ENCODE data around the gene FOXN1. TPM values are rescaled to one million over a fixed set of nuclear protein-coding genes. Genes with fewer than 3 reads are reported as not detected.
"Not testable (repeated sequence)": the region's sequence is repeated elsewhere in the genome, so short reads cannot be mapped to it uniquely, and the experiment has no call there.

Gene FOXN1
- total and polyA plus RNA-seq, 3 experiments from 2014 or later, result not detected

DNA sequence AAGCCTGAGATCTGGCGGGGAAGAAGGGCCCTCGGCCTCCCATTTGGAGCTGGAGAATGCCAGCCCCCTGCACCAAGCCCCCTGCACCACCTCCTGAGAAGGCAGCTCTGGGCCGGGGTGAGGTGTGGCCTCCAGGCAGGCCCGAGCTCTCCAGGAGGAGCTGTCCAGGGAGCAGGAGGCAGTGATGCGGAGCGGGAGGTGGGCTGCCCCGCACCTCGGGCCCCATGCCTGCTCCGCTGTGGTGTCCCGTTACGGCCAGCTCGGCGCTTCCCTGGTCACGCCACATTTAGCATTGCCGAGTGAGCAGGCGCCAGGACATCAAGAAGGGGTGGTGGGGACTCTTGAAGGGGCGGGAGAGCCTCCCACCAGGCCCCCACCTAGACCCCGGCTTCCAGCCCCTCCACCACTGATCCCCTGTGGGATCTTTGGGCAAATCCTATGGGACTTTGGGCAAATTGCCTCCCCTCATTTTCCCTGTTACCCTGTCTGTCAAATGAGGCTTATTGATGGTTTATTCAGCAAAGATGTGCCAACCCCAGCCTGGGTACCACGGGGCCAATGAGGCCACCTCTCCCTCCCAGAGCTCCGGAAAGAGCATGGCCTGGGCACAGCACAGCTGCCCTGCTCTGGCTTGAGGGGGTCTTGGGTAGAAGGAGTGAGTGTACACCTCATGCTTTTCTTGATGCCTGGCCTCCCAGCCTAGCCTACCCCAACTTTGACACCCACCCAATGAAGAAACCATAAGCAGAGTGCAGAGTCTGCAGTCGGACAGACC, 15.3 kb downstream of the FOXN1 start:
- H3K27me3 Mint-ChIP-seq, result peaks cover 0 to 9% of the 10 kb centered on the region in 2 donors
- H3K36me3 Mint-ChIP-seq, result no peaks in the 10 kb centered on the region
- Histone ChIP-seq H3K36me3 (ENCODE audit: insufficient read depth, low read length) (no peaks in the 10 kb centered on the region), H3K4me3 (ENCODE audit: low read length) (no peak overlapping the region), H3K27me3 (ENCODE audit: insufficient read depth, low read length, poor library complexity, severe bottlenecking) (no peaks in the 10 kb centered on the region), H3K27ac (ENCODE audit: low read depth, low read length) (no peak overlapping the region), H3K4me1 (ENCODE audit: insufficient read depth, low read length) (no peaks in the 10 kb centered on the region), H3K9me3 (ENCODE audit: low read length) (no peaks in the 10 kb centered on the region)
- DNase-seq, result peak in 1 of 5 donors; percentile 31
- H3K27ac Mint-ChIP-seq, result no peak overlapping the region
- POLR2A ChIA-PET, result no interaction called here
- CTCF ChIA-PET, result no interaction called here
- H3K4me1 Mint-ChIP-seq, result no peaks in the 10 kb centered on the region
- no peaks in the 10 kb centered on the region for H3K9me3 Mint-ChIP-seq
- H3K4me3 Mint-ChIP-seq, result no peak overlapping the region

- H3K27ac ChIP-seq (ENCODE audit: low read depth, low read length); H3K4me3 Mint-ChIP-seq; H3K36me3 ChIP-seq (ENCODE audit: insufficient read depth, low read length); H3K27ac Mint-ChIP-seq; DNase-seq; H3K9me3 ChIP-seq (ENCODE audit: low read length); H3K4me1 Mint-ChIP-seq; H3K27me3 ChIP-seq (ENCODE audit: insufficient read depth, low read length, poor library complexity, severe bottlenecking); CTCF ChIA-PET; H3K36me3 Mint-ChIP-seq; POLR2A ChIA-PET; H3K9me3 Mint-ChIP-seq; H3K27me3 Mint-ChIP-seq; H3K4me1 ChIP-seq (ENCODE audit: insufficient read depth, low read length); H3K4me3 ChIP-seq (ENCODE audit: low read length): not testable (repeated sequence)
Observed at GRCh38 chr17:28522281-28522680, 16.1 kb downstream of the FOXN1 start.

GRCh38 chr17:28523186-28523585, 17.0 kb downstream of the FOXN1 start:
- CTCF ChIA-PET, result no interaction called here
- Histone ChIP-seq H3K27ac (ENCODE audit: low read depth, low read length) (no peak overlapping the region), H3K4me3 (ENCODE audit: low read length) (no peak overlapping the region), H3K9me3 (ENCODE audit: low read length) (no peaks in the 10 kb centered on the region), H3K4me1 (ENCODE audit: insufficient read depth, low read length) (no peaks in the 10 kb centered on the region), H3K36me3 (ENCODE audit: insufficient read depth, low read length) (no peaks in the 10 kb centered on the region), H3K27me3 (ENCODE audit: insufficient read depth, low read length, poor library complexity, severe bottlenecking) (no peaks in the 10 kb centered on the region)
- POLR2A ChIA-PET, result no interaction called here
- Mint-ChIP-seq H3K9me3 (no peaks in the 10 kb centered on the region), H3K4me1 (peaks cover 0 to 1% (median 0%) of the 10 kb centered on the region in 3 donors), H3K27me3 (peaks cover 0 to 9% of the 10 kb centered on the region in 2 donors), H3K4me3 (no peak overlapping the region), H3K27ac (no peak overlapping the region), H3K36me3 (no peaks in the 10 kb centered on the region)
- DNase-seq, result no peak

GRCh38 chr17:28523876-28524275, 17.7 kb downstream of the FOXN1 start:
- POLR2A ChIA-PET, result no interaction called here
- H3K4me3 ChIP-seq (ENCODE audit: low read length), result no peak overlapping the region
- no peak overlapping the region for H3K27ac ChIP-seq (ENCODE audit: low read depth, low read length)
- no peaks in the 10 kb centered on the region for H3K27me3 ChIP-seq (ENCODE audit: insufficient read depth, low read length, poor library complexity, severe bottlenecking)
- Mint-ChIP-seq H3K36me3 (no peaks in the 10 kb centered on the region), H3K27ac (peak overlapping the region in 1 of 8 donors; percentile 86), H3K4me3 (no peak overlapping the region), H3K27me3 (peaks cover 0 to 5% of the 10 kb centered on the region in 2 donors), H3K4me1 (peaks cover 0 to 1% (median 0%) of the 10 kb centered on the region in 3 donors), H3K9me3 (no peaks in the 10 kb centered on the region)
- no peak for DNase-seq
- no peaks in the 10 kb centered on the region for H3K4me1 ChIP-seq (ENCODE audit: insufficient read depth, low read length)
- CTCF ChIA-PET, result no interaction called here
- no peaks in the 10 kb centered on the region for H3K36me3 ChIP-seq (ENCODE audit: insufficient read depth, low read length)
- H3K9me3 ChIP-seq (ENCODE audit: low read length), result no peaks in the 10 kb centered on the region

- peak in 1 of 5 donors; percentile 39 for DNase-seq
- Histone ChIP-seq H3K27ac (ENCODE audit: low read depth, low read length) (no peak overlapping the region), H3K4me1 (ENCODE audit: insufficient read depth, low read length) (no peaks in the 10 kb centered on the region), H3K27me3 (ENCODE audit: insufficient read depth, low read length, poor library complexity, severe bottlenecking) (no peaks in the 10 kb centered on the region), H3K36me3 (ENCODE audit: insufficient read depth, low read length) (no peaks in the 10 kb centered on the region), H3K4me3 (ENCODE audit: low read length) (no peak overlapping the region), H3K9me3 (ENCODE audit: low read length) (no peaks in the 10 kb centered on the region)
- Mint-ChIP-seq H3K27me3 (no peaks in the 10 kb centered on the region), H3K4me1 (peaks cover 0 to 1% (median 0%) of the 10 kb centered on the region in 3 donors), H3K36me3 (no peaks in the 10 kb centered on the region), H3K27ac (no peak overlapping the region), H3K9me3 (no peaks in the 10 kb centered on the region), H3K4me3 (no peak overlapping the region)
- CTCF ChIA-PET, result no interaction called here
- POLR2A ChIA-PET, result no interaction called here
Observed at GRCh38 chr17:28524476-28525424, 18.6 kb downstream of the FOXN1 start.

- CTCF ChIA-PET, result interaction anchor here (0.6 kb wide), 1 partner anchor 287 kb away, joined by 3 read pairs; no protein-coding TSS in a partner anchor
- H3K4me1 Mint-ChIP-seq, result peaks cover 0 to 1% (median 0%) of the 10 kb centered on the region in 3 donors
Observed at GRCh38 chr17:28526381-28526780, 20.2 kb downstream of the FOXN1 start.

DNA sequence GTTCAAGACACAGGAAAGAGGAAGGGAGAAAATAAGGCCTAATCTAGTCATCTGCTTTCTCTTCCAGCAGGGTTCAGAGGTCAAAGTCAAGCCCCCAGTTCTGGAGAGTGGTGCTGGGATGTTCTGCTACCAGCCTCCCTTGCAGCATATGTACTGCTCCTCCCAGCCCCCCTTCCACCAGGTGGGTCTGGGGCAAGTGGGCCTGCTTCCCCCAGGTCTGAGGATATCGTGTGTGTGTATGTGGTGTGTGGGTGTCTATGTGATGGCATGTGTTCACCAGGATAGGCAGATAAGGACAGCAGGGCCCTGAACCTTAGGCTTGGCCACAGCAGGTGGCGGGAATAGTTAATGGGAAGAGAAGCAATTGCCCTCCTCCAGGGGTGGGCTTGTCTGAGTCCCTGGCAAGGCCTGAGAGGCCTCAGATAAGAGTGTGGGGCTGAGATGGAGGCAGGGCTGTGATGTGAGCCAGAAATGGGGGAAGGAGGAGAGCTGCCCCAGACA, 21.1 kb downstream of the FOXN1 start:
- H3K9me3 ChIP-seq (ENCODE audit: low read length), result no peaks in the 10 kb centered on the region
- peak overlapping the region in 2 of 8 donors; percentile 37 to 69 for H3K27ac Mint-ChIP-seq
- ChIA-PET POLR2A (no interaction called here), CTCF (interaction anchor here (1.6 kb wide), 1 partner anchor 20 kb away, joined by 5 read pairs; no protein-coding TSS in a partner anchor)
- H3K36me3 ChIP-seq (ENCODE audit: insufficient read depth, low read length), result no peaks in the 10 kb centered on the region
- peaks cover 0 to 6% of the 10 kb centered on the region in 2 donors for H3K27me3 Mint-ChIP-seq
- H3K4me1 Mint-ChIP-seq, result peaks cover 0 to 1% (median 0%) of the 10 kb centered on the region in 3 donors
- no peak for DNase-seq
- no peak overlapping the region for H3K4me3 ChIP-seq (ENCODE audit: low read length)
- peak overlapping the region in 1 of 7 donors; percentile 46 for H3K4me3 Mint-ChIP-seq
- no peaks in the 10 kb centered on the region for H3K27me3 ChIP-seq (ENCODE audit: insufficient read depth, low read length, poor library complexity, severe bottlenecking)
- H3K36me3 Mint-ChIP-seq, result no peaks in the 10 kb centered on the region
- no peaks in the 10 kb centered on the region for H3K9me3 Mint-ChIP-seq
- no peak overlapping the region for H3K27ac ChIP-seq (ENCODE audit: low read depth, low read length)
- no peaks in the 10 kb centered on the region for H3K4me1 ChIP-seq (ENCODE audit: insufficient read depth, low read length)

More at GRCh38 chr17:28526381-28526780, 20.2 kb downstream of the FOXN1 start:
- Histone ChIP-seq H3K27ac (ENCODE audit: low read depth, low read length) (no peak overlapping the region), H3K27me3 (ENCODE audit: insufficient read depth, low read length, poor library complexity, severe bottlenecking) (no peaks in the 10 kb centered on the region), H3K4me1 (ENCODE audit: insufficient read depth, low read length) (no peaks in the 10 kb centered on the region), H3K4me3 (ENCODE audit: low read length) (no peak overlapping the region), H3K36me3 (ENCODE audit: insufficient read depth, low read length) (no peaks in the 10 kb centered on the region), H3K9me3 (ENCODE audit: low read length) (no peaks in the 10 kb centered on the region)
- POLR2A ChIA-PET, result no interaction called here
- no peak for DNase-seq
- Mint-ChIP-seq H3K4me3 (no peak overlapping the region), H3K27me3 (peaks cover 0 to 3% of the 10 kb centered on the region in 2 donors), H3K9me3 (no peaks in the 10 kb centered on the region), H3K36me3 (no peaks in the 10 kb centered on the region), H3K27ac (no peak overlapping the region)

DNA sequence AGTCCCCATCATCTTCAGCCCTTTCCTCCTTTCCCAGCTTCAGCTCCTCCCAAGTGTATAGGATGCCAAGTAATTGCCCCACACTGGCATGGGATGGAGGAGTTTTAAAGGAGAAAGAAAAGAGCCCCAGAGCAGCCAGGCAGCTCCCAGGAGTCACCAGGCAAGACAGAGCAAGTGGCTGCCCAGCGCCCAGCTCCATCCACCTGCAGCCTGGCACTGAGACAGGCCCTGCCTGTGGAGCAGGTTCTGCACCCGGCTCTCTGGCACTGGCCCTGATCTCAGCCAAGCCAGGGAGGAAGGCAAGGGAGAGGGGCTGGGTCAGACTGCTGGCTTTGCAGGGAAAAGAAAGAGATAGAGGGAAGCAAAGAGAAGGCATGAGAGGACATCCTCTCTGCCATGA, 21.7 kb downstream of the FOXN1 start:
- H3K4me3 Mint-ChIP-seq, result no peak overlapping the region

More for the DNA sequence above, 21.7 kb downstream of the FOXN1 start:
- ChIA-PET CTCF (interaction anchor here (1.4 to 1.6 kb wide), 2 partner anchors 12 to 20 kb away, joined by 3 to 5 read pairs; no protein-coding TSS in a partner anchor), POLR2A (no interaction called here)
- Mint-ChIP-seq H3K36me3 (no peaks in the 10 kb centered on the region), H3K27ac (no peak overlapping the region), H3K27me3 (peaks cover 0 to 6% of the 10 kb centered on the region in 2 donors), H3K4me1 (peaks cover 0 to 1% (median 0%) of the 10 kb centered on the region in 3 donors), H3K9me3 (no peaks in the 10 kb centered on the region)
- Histone ChIP-seq H3K9me3 (ENCODE audit: low read length) (no peaks in the 10 kb centered on the region), H3K36me3 (ENCODE audit: insufficient read depth, low read length) (no peaks in the 10 kb centered on the region), H3K27me3 (ENCODE audit: insufficient read depth, low read length, poor library complexity, severe bottlenecking) (no peaks in the 10 kb centered on the region), H3K4me3 (ENCODE audit: low read length) (no peak overlapping the region), H3K4me1 (ENCODE audit: insufficient read depth, low read length) (no peaks in the 10 kb centered on the region), H3K27ac (ENCODE audit: low read depth, low read length) (no peak overlapping the region)
- DNase-seq, result no peak

Measured in CD8-positive, alpha-beta memory T cell (primary cell).